ENCODE results near the gene OR10A6. TPM values are rescaled to one million over a fixed set of nuclear protein-coding genes. Genes with fewer than 3 reads are reported as not detected.

The OR10A6 gene
- total RNA-seq, 1 donor, result under 0.01 TPM

- no peak for TF ChIP-seq CTCF (IDR thresholded peaks at IDR 0.05; ENCODE audit: extremely low read depth, low read depth, low read length)
- Histone ChIP-seq H3K27me3 (ENCODE audit: insufficient read depth, low read length) (no peaks in the 10 kb centered on the region), H4K20me1 (ENCODE audit: insufficient read depth, low read length) (no peaks in the 10 kb centered on the region), H3K4me2 (ENCODE audit: insufficient read depth, low read length) (no peak overlapping the region), H3K79me2 (ENCODE audit: insufficient read depth, low read length) (no peaks in the 10 kb centered on the region), H3K4me1 (ENCODE audit: insufficient read depth, low read length) (no peaks in the 10 kb centered on the region), H3K27ac (ENCODE audit: low read depth, low read length) (no peak overlapping the region), H3K4me3 (ENCODE audit: insufficient read depth, low read length) (no peak overlapping the region), H3K36me3 (ENCODE audit: insufficient read depth, low read length) (no peaks in the 10 kb centered on the region), H2AFZ (ENCODE audit: low read length) (no peak overlapping the region), H3K9me3 (ENCODE audit: low read depth, low read length) (peaks cover 6% of the 10 kb centered on the region)
- no peak for DNase-seq (ENCODE audit: insufficient read length, low spot score, missing footprints)
Measured at GRCh38 chr11:7941146-7941545, 10.1 kb upstream of the OR10A6 start.

DNA sequence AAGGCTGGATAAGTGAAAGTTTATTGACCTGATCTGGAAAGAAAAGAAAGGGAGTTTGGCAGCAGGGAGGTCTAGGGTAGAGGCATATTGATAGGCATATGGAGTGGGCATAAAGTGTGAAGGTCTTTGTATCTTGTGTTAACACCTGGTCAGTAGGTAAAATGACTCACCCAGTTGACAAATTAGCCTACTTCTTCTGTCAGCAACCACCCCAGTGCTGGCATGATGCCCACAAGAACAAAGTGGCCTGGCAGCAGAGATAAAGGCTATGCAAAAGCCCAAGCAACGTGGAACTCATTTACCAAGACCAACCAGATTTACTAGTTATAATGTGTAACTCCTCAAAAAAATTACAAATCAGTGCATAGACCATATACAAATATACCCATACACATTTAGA, 5.5 kb upstream of the OR10A6 start:
- no peaks in the 10 kb centered on the region for H3K36me3 ChIP-seq (ENCODE audit: insufficient read depth, low read length)
- no peak overlapping the region for H2AFZ ChIP-seq (ENCODE audit: low read length)
- no peaks in the 10 kb centered on the region for H3K9me3 ChIP-seq (ENCODE audit: low read depth, low read length)
- H3K27ac ChIP-seq (ENCODE audit: low read depth, low read length), result no peak overlapping the region
- H3K4me2 ChIP-seq (ENCODE audit: insufficient read depth, low read length), result no peak overlapping the region
- no peak for TF ChIP-seq CTCF (IDR thresholded peaks at IDR 0.05; ENCODE audit: extremely low read depth, low read depth, low read length)
- no peaks in the 10 kb centered on the region for H3K4me1 ChIP-seq (ENCODE audit: insufficient read depth, low read length)
- no peak for DNase-seq (ENCODE audit: insufficient read length, low spot score, missing footprints)
- H3K79me2 ChIP-seq (ENCODE audit: insufficient read depth, low read length), result no peaks in the 10 kb centered on the region
- H3K27me3 ChIP-seq (ENCODE audit: insufficient read depth, low read length), result no peaks in the 10 kb centered on the region
- H4K20me1 ChIP-seq (ENCODE audit: insufficient read depth, low read length), result no peaks in the 10 kb centered on the region
- H3K4me3 ChIP-seq (ENCODE audit: insufficient read depth, low read length), result no peak overlapping the region

GRCh38 chr11:7927635-7928034, 3.4 kb downstream of the OR10A6 start:
- Histone ChIP-seq H3K4me1 (ENCODE audit: insufficient read depth, low read length) (no peaks in the 10 kb centered on the region), H3K79me2 (ENCODE audit: insufficient read depth, low read length) (no peaks in the 10 kb centered on the region), H3K9me3 (ENCODE audit: low read depth, low read length) (no peaks in the 10 kb centered on the region), H3K27me3 (ENCODE audit: insufficient read depth, low read length) (no peaks in the 10 kb centered on the region), H3K4me2 (ENCODE audit: insufficient read depth, low read length) (no peak overlapping the region), H3K4me3 (ENCODE audit: insufficient read depth, low read length) (no peak overlapping the region), H3K36me3 (ENCODE audit: insufficient read depth, low read length) (no peaks in the 10 kb centered on the region), H3K27ac (ENCODE audit: low read depth, low read length) (no peak overlapping the region), H2AFZ (ENCODE audit: low read length) (no peak overlapping the region), H4K20me1 (ENCODE audit: insufficient read depth, low read length) (no peaks in the 10 kb centered on the region)
- no peak for TF ChIP-seq CTCF (IDR thresholded peaks at IDR 0.05; ENCODE audit: extremely low read depth, low read depth, low read length)
- peak; percentile 31 for DNase-seq (ENCODE audit: insufficient read length, low spot score, missing footprints)

- Histone ChIP-seq H3K9me3 (ENCODE audit: low read depth, low read length) (no peaks in the 10 kb centered on the region), H3K27ac (ENCODE audit: low read depth, low read length) (no peak overlapping the region), H4K20me1 (ENCODE audit: insufficient read depth, low read length) (no peaks in the 10 kb centered on the region), H3K4me1 (ENCODE audit: insufficient read depth, low read length) (no peaks in the 10 kb centered on the region), H3K79me2 (ENCODE audit: insufficient read depth, low read length) (no peaks in the 10 kb centered on the region), H3K36me3 (ENCODE audit: insufficient read depth, low read length) (no peaks in the 10 kb centered on the region), H3K4me2 (ENCODE audit: insufficient read depth, low read length) (no peak overlapping the region), H3K4me3 (ENCODE audit: insufficient read depth, low read length) (no peak overlapping the region), H2AFZ (ENCODE audit: low read length) (no peak overlapping the region), H3K27me3 (ENCODE audit: insufficient read depth, low read length) (no peaks in the 10 kb centered on the region)
- TF ChIP-seq CTCF (IDR thresholded peaks at IDR 0.05; ENCODE audit: extremely low read depth, low read depth, low read length), result no peak
- DNase-seq (ENCODE audit: insufficient read length, low spot score, missing footprints), result no peak
Measured at GRCh38 chr11:7924536-7924935, 6.5 kb downstream of the OR10A6 start.
